GM18502 (cell line): Measurements from ENCODE around the gene PRR12.

Experiments
- ATAC-seq: cut with Tn5 transposase; IDR thresholded peaks from one replicate; pipeline ENCODE4 v1.9.1; 2021; ENCODE audit warnings: mild to moderate bottlenecking; ENCODE audit not compliant: unreplicated experiment, poor library complexity

Gene PRR12

GRCh38 chr19:49564616-49565045, 26.4 kb upstream of the PRR12 start:
- no peak for ATAC-seq

DNA sequence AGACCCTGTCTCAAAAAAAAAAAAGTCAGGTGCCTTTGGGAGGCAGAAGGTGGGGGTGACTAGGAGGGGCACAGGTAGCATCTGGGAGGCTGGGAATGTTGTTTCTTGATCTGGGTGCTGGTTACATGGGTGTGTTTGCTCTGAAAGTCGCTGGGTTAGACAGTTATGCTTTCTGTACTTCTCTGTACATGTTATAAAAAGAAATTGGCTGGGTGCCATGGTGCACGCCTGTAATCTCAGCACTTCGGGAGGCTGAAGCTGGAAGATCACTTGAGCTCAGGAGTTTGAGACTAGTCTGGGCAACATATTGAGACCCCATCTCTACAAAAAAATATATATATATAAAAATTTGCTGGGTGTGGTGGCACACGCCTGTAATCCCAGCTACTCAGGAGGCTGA, 25.7 kb upstream of the PRR12 start:
- ATAC-seq: no peak

DNA sequence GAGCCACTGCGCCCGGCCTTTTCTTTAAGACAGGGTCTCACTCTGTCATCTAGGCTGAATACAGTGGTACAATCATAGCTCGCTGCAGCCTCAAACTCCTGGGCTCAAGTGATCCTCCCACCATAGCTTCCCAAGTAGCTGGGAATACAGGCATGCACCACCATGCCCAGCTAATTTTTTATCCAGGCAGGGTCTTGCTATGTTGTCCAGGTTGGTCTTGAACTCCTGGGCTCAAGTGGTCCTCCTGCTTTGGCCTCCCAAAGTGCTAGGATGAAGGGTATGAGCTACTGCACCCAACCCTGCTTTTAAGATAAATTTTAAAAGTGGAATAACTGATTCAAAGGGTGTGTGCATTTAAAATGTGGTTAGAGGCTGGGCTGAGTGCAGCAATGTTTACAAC, 24.7 kb upstream of the PRR12 start:
- ATAC-seq: no peak

DNA sequence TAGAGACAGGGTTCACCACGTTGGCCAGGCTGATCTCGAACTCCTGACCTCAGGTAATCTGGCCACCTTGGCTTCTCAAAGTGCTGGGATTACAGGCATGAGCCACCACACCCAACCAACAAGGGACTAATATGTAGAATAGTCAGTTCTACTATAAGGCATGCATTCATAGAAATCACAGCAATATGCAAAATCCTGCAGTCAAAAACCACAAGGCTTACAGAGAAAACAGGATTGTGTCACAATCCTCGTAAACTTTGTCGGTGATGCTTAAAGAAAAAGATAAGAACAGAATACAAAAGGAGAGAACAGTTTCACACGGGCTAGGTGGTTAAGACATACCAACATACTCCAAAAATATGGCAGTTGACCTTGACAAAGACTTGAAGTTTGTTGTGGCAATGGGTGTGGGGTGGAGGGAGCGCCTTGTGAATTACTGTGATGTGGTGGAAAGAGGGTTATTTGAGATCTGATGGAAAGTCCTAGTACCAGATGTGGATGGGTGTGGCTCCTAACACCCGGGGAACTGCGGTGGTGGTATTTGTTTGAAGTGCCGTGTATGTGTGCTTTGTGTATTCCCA, 23.0 kb upstream of the PRR12 start:
- ATAC-seq: no peak

GRCh38 chr19:49570138-49570856, 20.7 kb upstream of the PRR12 start:
- ATAC-seq: no peak

DNA sequence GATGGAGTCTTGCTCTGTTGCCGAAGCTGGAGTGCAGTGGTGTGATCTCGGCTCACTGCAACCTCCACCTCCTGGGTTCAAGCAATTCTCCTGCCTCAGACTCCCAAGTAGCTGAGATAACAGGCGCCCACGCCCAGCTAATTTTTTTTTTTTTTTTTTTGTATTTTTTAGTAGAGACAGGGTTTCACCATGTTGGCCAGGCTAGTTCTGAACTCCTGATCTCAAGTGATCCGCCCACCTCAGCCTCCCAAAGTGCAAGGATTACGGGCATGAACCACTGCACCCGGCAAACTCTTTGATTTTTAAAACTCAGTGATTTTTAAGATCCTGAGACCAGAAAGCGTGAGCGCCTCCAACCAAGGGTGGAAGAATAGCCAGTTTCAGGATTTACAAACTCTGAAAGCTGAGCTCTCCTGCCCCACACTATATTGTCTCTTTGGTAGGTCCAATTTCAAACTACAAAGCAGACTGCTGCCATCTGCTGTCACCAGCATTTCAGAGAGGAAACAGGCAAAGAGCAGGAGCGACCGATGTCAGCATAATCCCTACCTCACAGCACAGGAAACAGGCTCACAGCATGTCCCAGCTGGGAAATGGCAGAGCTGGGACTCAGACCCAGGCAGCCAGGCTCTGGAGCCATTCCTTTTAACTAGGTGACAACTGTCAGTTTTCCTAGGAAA, 19.8 kb upstream of the PRR12 start:
- no peak for ATAC-seq

- no peak for ATAC-seq
Measured at GRCh38 chr19:49573009-49573408, 18.0 kb upstream of the PRR12 start.

GRCh38 chr19:49573425-49573824, 17.6 kb upstream of the PRR12 start:
- ATAC-seq: no peak

DNA sequence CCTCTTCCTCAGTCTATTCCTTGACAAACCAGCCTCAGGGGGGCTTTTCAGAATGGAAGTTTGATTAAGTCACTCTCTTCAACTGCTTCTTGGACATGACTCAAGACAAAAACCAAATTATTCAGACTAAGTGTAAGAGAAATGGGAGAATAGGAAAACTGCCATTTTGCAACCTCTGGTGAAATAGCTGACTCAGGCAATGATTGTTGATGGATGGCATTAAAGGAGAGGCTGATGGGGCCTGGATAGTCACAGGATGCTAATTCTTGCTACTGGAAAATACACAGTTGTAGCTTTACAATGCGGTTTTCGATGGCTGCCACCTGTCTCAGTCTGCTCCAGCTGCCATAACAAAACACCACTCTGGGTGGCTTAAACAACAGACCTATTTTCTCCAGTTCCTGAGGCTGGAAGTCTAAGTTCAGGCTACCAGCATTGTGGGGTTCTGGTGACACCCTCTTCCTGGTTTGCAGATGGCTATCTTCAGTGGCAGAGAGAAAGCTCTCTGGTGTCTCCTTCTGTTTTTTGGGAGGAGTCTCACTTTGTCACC, 16.7 kb upstream of the PRR12 start:
- ATAC-seq: no peak

GRCh38 chr19:49579193-49579592, 11.8 kb upstream of the PRR12 start:
- no peak for ATAC-seq

DNA sequence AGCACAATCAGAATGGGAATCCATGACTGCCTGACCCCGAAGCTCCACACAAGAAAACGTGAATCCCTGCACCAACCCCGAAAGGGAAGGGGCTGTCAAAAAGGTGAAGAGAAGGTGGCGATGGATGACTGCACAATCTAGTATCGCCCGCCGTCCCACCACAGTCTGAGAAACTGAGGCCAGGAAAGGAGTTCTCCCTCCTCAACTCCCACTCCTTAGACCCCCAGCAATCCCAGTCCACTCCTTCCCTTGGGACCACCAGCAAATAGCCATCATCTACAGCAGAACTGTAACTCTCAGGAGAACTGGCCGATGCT, 11.1 kb upstream of the PRR12 start:
- ATAC-seq: no peak

- peak; percentile 90 for ATAC-seq
Measured at GRCh38 chr19:49580264-49581006, 10.5 kb upstream of the PRR12 start, which contains the start of gene NOSIP. NOSIP (minus strand) TSS chr19:49580556; CDS start chr19:49560691, 19,865 bp downstream.

- no peak for ATAC-seq
Measured at GRCh38 chr19:49581007-49581508, 9.9 kb upstream of the PRR12 start, which contains the start of gene PRRG2. PRRG2 (plus strand) TSS chr19:49581316; CDS start chr19:49583220, 1,904 bp downstream.

DNA sequence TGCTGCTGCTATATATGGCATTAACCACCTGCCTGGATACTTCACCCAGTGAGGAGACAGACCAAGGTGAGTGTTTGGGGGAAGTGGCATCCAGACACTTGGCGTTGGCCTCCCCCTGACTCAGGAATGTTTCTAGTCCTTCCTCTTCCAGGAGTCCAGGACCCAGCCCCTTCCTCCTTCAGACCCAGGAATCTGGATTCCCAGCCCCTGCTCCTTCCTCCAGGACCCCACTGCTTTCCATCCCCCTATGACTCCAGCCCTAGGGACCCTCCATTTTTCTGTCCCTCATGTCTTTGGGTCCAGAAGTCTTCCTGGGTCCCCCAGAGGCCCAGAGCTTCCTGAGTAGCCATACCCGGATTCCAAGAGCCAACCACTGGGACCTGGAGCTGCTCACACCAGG, 7.7 kb upstream of the PRR12 start:
- ATAC-seq: no peak

- no peak for ATAC-seq
Measured at GRCh38 chr19:49585023-49585422, 6.0 kb upstream of the PRR12 start.

DNA sequence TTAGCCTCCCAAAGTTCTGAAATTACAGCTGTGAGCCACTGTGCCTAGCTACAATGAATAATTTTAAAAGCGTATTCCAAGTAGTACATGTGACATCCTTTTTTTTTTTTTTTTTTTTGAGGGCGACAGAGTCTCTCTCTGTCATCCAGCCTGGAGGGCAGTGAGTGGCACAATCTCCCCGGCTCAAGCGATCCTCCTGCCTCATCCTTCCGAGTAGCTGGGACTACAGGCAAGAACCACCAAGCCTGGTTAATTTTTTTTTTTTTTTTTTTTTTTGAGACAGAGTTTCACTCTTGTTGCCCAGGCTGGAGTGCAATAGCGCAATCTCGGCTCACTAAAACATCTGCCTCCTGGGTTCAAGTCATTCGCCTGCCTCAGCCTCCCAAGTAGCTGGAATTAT, 3.8 kb upstream of the PRR12 start:
- no peak for ATAC-seq

- ATAC-seq: no peak
Measured at GRCh38 chr19:49588365-49589122, 2.4 kb upstream of the PRR12 start.

DNA sequence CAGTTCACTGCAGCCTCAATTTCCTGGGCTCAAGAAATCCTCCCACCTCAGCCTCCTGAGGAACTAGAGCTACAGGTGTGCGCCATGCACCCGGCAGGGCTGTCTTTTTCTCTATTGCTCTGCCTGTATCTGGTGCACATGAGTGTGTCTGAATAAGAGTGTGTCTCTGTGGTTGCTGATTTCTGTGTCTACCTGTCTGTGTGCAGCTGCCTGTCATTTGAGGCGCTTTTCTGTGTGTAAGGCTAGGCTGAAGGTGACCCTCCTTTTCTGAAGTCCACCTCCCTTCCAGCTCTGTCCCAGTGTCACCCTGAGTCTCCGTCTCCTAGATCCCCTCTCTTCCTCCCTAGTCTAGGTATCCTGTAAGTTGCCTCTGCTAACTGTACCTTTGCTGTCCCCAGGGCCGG, 1.5 kb upstream of the PRR12 start:
- no peak for ATAC-seq

GRCh38 chr19:49590071-49590970, 661 bp upstream of the PRR12 start:
- peak; percentile 60 for ATAC-seq
